Measurements from ENCODE around the gene ISG20L2. TPM values are rescaled to one million over a fixed set of nuclear protein-coding genes. Genes with fewer than 3 reads are reported as not detected.
A peak's percentile ranks its signal among the peaks of the same experiment; 100 is the strongest.
"Not testable (repeated sequence)": the region's sequence is repeated elsewhere in the genome, so short reads cannot be mapped to it uniquely, and the experiment has no call there.

The ISG20L2 gene
- total and polyA plus RNA-seq, 7 donors = 12.0 to 23.4 (median 17.0) TPM

DNA sequence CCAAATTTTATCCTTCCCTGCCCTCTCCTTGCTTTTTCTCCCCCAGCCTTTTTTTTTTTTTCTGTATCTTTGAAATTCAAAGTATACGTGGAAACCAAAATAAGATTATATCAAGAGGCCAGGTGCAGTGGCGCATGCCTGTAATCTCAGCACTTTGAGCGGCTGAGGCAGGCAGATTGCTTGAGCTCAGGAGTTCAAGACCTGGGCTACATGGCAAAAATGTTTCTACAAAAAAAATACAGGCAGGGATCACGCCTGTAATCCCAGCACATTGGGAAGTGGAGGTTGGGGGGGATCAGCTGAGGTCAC lies 32.2 kb upstream of the ISG20L2 start:
- no peak for DNase-seq
- no peaks in the 10 kb centered on the region for H3K36me3 ChIP-seq
- peaks cover 0 to 2% (median under 1%) of the 10 kb centered on the region in 4 donors for H3K4me1 ChIP-seq
- intact Hi-C loops (cut with DNase I) = no loop called here
- TF ChIP-seq EP300 (IDR thresholded peaks at IDR 0.05) = no peak
- TF ChIP-seq, protein P1, sequence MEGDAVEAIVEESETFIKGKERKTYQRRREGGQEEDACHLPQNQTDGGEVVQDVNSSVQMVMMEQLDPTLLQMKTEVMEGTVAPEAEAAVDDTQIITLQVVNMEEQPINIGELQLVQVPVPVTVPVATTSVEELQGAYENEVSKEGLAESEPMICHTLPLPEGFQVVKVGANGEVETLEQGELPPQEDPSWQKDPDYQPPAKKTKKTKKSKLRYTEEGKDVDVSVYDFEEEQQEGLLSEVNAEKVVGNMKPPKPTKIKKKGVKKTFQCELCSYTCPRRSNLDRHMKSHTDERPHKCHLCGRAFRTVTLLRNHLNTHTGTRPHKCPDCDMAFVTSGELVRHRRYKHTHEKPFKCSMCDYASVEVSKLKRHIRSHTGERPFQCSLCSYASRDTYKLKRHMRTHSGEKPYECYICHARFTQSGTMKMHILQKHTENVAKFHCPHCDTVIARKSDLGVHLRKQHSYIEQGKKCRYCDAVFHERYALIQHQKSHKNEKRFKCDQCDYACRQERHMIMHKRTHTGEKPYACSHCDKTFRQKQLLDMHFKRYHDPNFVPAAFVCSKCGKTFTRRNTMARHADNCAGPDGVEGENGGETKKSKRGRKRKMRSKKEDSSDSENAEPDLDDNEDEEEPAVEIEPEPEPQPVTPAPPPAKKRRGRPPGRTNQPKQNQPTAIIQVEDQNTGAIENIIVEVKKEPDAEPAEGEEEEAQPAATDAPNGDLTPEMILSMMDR (IDR thresholded peaks at IDR 0.05) = no peak
- no peak for TF ChIP-seq POLR2A (IDR thresholded peaks at IDR 0.05)
- no peak for TF ChIP-seq POLR2AphosphoS5 (IDR thresholded peaks at IDR 0.05)
- H3K27me3 ChIP-seq = no peaks in the 10 kb centered on the region
- H3K9me3 ChIP-seq = no peaks in the 10 kb centered on the region
- WGBS, 2 donors = 81% methylated on average over 4 of the region's 4 CpGs
- H3K4me3 ChIP-seq = no peak overlapping the region
- H3K27ac ChIP-seq = no peak overlapping the region

DNA sequence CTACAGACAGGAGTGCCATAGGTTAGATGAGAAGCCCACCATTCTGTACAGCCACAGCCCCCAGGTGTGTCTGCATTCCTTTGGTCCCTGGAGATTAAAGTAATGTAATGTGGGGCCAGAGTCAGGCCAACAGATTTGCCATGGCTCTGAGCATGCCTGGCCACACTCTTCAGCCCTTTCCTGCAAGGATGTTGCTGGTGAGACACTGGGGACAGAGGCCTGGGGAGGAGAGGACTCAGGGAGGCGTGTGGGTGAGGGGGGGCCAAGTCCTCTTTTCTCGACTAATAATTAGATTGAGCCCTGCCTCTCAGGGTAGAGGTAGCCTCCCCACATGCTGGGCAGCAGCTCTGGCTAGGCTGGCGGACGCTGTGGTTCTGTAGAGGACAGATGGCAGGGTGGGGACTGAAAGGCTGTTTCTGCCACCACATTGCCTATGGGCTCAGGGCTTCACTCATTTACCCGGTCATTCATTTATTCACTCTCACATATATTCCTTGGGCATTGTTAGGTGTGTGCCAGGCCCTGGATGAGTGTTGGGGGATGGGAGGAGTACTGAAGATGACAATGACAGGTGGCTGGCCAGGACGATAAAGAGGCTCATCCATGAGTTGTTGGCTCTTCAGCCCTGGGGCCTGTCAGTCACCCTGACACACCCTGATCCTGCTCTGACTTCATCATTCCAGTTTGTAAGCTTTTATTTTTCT lies 31.7 kb upstream of the ISG20L2 start:
- intact Hi-C loops (cut with DNase I) = no loop called here
- no peak overlapping the region for H3K4me3 ChIP-seq
- no peak overlapping the region for H3K27ac ChIP-seq
- H3K36me3 ChIP-seq = no peaks in the 10 kb centered on the region
- WGBS, 2 donors = 67 to 76% methylated on average over 6 of the region's 6 CpGs
- TF ChIP-seq POLR2A (IDR thresholded peaks at IDR 0.05) = no peak
- no peak for TF ChIP-seq EP300 (IDR thresholded peaks at IDR 0.05)
- TF ChIP-seq, protein P1 (IDR thresholded peaks at IDR 0.05) = no peak
- TF ChIP-seq POLR2AphosphoS5 (IDR thresholded peaks at IDR 0.05) = no peak
- no peaks in the 10 kb centered on the region for H3K27me3 ChIP-seq
- peak; percentile 36 for DNase-seq
- no peaks in the 10 kb centered on the region for H3K4me1 ChIP-seq
- no peaks in the 10 kb centered on the region for H3K9me3 ChIP-seq

DNA sequence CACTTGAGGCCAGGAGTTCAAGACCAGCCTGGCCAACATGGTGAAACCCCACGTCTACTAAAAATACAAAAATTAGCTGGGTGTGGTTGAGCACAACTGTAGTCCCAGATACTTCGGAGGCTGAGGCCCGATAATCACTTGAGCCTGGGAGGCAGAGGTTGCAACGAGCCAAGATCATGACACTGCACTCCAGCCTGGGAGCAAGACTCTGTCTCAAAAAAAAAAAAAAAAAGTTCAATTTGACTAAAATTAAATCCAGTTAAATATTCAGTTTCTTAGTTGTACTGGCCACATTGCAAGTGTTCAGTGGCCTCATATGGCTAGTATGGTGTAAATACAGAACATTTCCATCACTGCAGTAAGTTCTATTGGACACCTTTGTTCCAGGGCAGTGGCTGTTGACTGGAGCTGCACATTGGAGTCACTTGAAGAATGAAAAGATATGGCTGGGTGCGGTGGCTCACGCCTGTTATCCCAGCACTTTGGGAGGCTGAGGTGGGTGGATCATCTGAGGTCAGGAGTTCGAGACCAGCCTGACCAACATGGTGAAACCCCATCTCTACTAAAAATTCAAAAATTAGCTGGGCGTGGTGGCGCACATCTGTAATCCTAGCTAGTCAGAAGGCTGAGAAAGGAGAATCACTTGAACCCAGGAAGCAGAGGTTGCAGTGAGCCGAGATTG lies 29.1 kb upstream of the ISG20L2 start:
- intact Hi-C loops (cut with DNase I); H3K36me3 ChIP-seq; H3K27ac ChIP-seq; H3K27me3 ChIP-seq; H3K4me3 ChIP-seq; H3K9me3 ChIP-seq: not testable (repeated sequence)
- WGBS, 2 donors = 91 to 96% methylated on average over 10 of the region's 10 CpGs
- H3K4me1 ChIP-seq = peaks cover 0 to 12% (median 7%) of the 10 kb centered on the region in 4 donors
- DNase-seq = peak; percentile 33

DNA sequence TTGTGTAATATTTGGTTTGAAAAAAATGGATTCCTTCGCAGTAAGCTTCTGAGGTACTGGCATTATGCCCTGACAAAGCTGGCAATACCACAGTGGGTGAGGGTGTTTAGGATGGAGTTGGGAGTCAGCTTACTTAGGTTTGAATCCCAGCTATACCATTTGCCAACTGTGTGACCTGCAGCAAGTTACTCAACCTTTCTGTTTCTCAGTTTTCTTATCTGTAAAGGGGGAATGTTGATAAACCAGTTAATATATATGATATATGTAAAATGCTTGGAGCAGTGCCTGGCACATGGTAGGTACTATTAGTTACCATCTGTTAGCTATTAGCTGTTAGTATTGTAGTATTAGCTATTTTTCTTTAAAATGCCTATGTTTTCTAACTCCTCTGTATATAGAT lies 27.8 kb upstream of the ISG20L2 start:
- Histone ChIP-seq H3K27me3 (no peaks in the 10 kb centered on the region), H3K9me3 (no peaks in the 10 kb centered on the region), H3K4me3 (no peak overlapping the region), H3K36me3 (no peaks in the 10 kb centered on the region), H3K4me1 (peaks cover 0 to 16% (median 13%) of the 10 kb centered on the region in 4 donors), H3K27ac (no peak overlapping the region)
- WGBS, 2 donors = 99 to 100% methylated on average over 1 of the region's 1 CpG
- intact Hi-C loops (cut with DNase I) = no loop called here
- no peak for TF ChIP-seq POLR2AphosphoS5 (IDR thresholded peaks at IDR 0.05)
- TF ChIP-seq EP300 (IDR thresholded peaks at IDR 0.05) = no peak
- TF ChIP-seq, protein P1 (IDR thresholded peaks at IDR 0.05) = no peak
- TF ChIP-seq POLR2A (IDR thresholded peaks at IDR 0.05) = no peak
- no peak for DNase-seq

DNA sequence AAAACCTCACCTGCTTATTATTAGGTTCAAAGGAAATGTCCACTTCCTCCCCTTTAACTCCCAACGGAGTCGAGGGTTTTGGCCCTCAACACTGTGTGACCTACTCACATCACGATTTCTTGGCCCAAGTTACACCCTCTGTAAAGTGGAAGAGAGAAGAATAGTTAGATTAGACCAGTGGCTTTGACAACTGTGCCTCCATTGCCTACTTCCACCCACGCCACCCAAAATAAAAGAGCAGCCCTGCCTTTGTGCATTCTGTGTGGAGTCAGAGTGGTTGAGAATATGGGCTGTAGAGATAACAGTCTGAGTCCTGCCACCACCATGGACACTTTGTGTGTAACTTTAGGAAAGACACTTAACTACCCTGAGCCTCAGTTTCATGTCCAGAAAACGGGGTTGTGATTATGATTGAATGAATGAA lies 27.0 kb upstream of the ISG20L2 start:
- intact Hi-C loops (cut with DNase I) = no loop called here
- no peak for DNase-seq
- Histone ChIP-seq H3K27ac (no peak overlapping the region), H3K9me3 (no peaks in the 10 kb centered on the region), H3K27me3 (no peaks in the 10 kb centered on the region), H3K4me3 (no peak overlapping the region), H3K36me3 (no peaks in the 10 kb centered on the region), H3K4me1 (peaks cover 0 to 16% (median 13%) of the 10 kb centered on the region in 4 donors)
- no peak for TF ChIP-seq EP300 (IDR thresholded peaks at IDR 0.05)
- TF ChIP-seq, protein P1 (IDR thresholded peaks at IDR 0.05) = no peak
- no peak for TF ChIP-seq POLR2A (IDR thresholded peaks at IDR 0.05)
- no peak for TF ChIP-seq POLR2AphosphoS5 (IDR thresholded peaks at IDR 0.05)
- 71 to 86% methylated on average over 5 of the region's 5 CpGs for WGBS, 2 donors
